HG02970 (cell line): Measurements from ENCODE around the gene RAB41.
"Not testable (repeated sequence)": the region's sequence is repeated elsewhere in the genome, so short reads cannot be mapped to it uniquely, and the experiment has no call there.

Source experiments
- ATAC-seq: cut with Tn5 transposase; IDR thresholded peaks from one replicate; pipeline ENCODE4 v1.9.1; 2021; ENCODE audit warnings: mild to moderate bottlenecking, moderate library complexity, moderate number of reproducible peaks; ENCODE audit not compliant: unreplicated experiment, low FRiP score

RAB41 gene

GRCh38 chrX:70281951-70282350, at the start of gene RAB41:
RAB41 (plus strand) TSS chrX:70282172; CDS start chrX:70282218, 46 bp downstream.
- ATAC-seq: no peak

DNA sequence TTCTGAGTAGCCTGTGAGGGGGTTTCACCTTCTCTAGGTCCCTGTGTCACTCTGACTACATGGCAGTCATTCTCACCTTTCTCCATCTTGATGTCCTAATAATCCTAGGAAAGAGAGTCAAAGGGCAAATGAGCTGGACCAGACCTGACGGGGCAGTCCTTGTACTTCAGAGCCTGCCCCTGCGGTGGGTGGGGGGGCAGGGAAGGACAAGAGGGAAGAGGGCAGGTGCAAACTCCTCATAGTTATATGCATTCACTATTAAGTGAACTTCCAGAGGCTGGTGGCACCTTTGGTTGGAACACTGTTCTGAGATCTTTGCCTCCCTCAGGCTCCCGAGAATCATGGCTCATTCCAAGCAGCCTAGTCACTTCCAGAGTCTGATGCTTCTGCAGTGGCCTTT, 47.6 kb upstream of the RAB41 start, which contains the start of gene AWAT1:
AWAT1 (plus strand) TSS at position 301 of the 400 bp plus-strand sequence; CDS start at position 342, 41 bp downstream.
- no peak for ATAC-seq

DNA sequence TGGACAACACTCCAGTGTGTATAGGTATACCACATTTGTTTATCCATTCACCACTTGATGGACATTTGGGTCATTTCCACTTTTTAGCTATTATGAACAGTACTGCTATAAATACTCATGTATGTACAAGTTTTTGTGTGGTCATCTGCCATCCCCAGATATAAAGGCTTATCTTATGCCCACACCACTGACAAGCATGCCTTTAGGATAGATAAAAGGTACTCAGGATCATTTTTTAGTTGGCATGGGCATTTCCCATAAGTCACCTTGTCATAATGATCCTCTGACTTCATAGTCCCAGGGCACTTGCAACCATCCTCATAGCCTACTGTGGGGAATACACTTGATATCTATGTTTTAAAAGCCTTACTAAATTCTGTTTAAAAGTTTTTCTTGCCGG, 41.2 kb upstream of the RAB41 start:
- no peak for ATAC-seq

- ATAC-seq: no peak
These were observed 40.5 kb upstream of the RAB41 start for GRCh38 chrX:70241501-70241900.

- ATAC-seq: not testable (repeated sequence)
These were observed 38.4 kb upstream of the RAB41 start for GRCh38 chrX:70243601-70244000.

DNA sequence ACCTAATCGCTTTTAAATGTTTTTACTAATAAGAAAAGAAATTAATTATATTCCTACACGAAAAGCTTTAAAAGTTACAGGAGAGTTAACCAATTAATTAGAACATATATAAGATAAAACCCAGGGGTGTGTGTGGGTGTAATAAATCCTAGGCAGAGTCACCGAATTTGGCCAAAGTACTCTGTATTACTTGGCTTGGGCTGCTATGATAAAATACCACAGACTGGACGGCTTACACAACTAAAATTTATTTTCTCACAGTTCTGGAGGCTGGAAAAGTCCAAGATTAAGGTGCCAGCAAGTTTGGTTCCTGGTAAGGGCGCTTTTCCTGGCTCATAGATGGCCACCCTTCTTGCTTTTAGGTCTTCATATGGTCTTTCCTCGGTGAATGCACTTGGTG, 37.1 kb upstream of the RAB41 start:
- no peak for ATAC-seq

DNA sequence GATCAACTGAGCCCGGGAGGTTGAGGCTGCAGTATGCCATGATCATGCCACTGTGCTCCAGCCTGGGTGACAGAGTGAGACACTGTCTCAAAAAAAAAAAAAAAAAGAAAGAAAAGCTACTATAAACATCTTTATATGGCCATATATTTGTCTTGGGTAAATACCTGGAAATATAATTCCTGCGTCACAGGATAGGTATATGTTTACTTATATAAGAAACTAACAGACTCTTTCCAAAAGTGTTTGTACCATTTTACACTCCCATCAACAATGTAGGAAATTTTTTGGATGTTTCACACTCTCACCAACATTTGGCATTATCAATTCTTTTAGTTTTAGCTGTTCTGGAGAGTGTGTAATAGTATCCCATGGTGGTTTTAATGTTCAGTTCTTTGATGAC, 34.7 kb upstream of the RAB41 start:
- ATAC-seq: no peak

DNA sequence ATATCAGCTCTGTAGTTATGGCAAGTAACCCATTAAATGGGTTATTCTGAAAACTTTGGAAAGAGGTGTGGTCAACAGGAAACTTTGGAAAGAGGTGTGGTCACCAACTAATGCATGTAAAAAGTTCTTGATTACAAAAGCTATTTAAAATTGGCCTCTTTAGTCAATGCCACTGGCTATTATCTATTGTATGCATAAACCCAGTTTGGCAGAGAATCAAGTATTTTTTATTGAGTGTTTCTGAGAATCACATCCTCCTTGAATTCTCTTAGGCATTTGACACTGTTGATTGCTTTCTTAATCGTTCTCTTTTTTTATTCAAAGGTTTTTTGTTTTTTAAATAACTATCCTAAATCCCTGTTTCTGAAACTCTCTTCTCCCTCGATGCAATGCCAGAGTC, 29.5 kb upstream of the RAB41 start:
- ATAC-seq: no peak

- ATAC-seq: no peak
These were observed 28.5 kb upstream of the RAB41 start for GRCh38 chrX:70253377-70254062.

DNA sequence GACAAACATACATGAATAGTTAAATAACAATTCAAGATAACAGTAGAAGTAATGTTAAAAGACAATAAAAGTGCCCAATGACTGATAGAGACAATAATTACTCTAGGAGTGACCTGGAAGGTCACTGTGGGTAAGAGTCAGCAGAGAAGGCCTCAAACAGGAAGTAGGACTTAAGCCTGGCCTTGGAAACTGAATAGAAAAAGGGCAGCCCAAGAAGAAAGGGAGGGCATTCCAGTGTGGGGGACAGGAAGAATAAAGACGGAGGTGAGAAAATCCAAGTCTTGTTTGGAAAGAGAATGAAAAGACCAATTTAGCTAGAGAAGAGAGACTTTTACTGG, 27.9 kb upstream of the RAB41 start:
- no peak for ATAC-seq

GRCh38 chrX:70254909-70255308, 27.1 kb upstream of the RAB41 start:
- no peak for ATAC-seq

- ATAC-seq: no peak
These were observed 26.5 kb upstream of the RAB41 start for GRCh38 chrX:70255452-70255851.

- ATAC-seq: no peak
These were observed 24.3 kb upstream of the RAB41 start for GRCh38 chrX:70257423-70258288.

GRCh38 chrX:70260104-70260503, 21.9 kb upstream of the RAB41 start, which contains the start of gene P2RY4:
P2RY4 (minus strand) TSS chrX:70260204; CDS start chrX:70259624, 580 bp downstream.
- ATAC-seq: no peak

- ATAC-seq: no peak
These were observed 18.9 kb upstream of the RAB41 start for GRCh38 chrX:70262952-70263567.

DNA sequence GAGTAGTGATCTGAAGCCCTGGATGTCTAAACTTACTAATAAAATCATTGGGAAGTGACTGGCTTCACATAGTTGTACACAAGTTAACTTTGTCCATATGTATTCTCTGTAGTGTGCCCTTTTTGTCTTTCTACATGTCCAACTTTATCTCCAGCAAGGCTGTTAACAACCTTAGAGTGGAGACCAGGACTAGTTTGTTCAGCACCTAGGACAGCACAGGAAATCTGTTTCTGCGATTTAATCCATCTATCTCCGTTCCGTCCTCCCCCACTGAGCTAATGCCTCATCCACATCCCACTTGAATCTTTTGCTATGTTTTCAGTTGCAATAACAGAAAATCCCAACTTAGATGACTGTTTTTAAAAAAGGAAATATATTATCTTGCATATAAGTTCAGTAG, 17.2 kb upstream of the RAB41 start:
- ATAC-seq: no peak

- ATAC-seq: no peak
These were observed 13.9 kb upstream of the RAB41 start, which contains the start of gene ARR3 for GRCh38 chrX:70268034-70268433. ARR3 (plus strand) TSS chrX:70268334; CDS start chrX:70269386, 1,052 bp downstream.

GRCh38 chrX:70274029-70274428, 7.9 kb upstream of the RAB41 start:
- ATAC-seq: not testable (repeated sequence)

- no peak for ATAC-seq
These were observed 2.9 kb upstream of the RAB41 start for GRCh38 chrX:70279081-70279480.

GRCh38 chrX:70280573-70280972, 1.4 kb upstream of the RAB41 start:
- ATAC-seq: no peak

GRCh38 chrX:70289168-70289792, 7.3 kb downstream of the RAB41 start:
- ATAC-seq: no peak
